Right kidney (tissue), 1 donor: Measurements from ENCODE around the gene MRPS11.
"Not testable (repeated sequence)": the region's sequence is repeated elsewhere in the genome, so short reads cannot be mapped to it uniquely, and the experiment has no call there.

Experiments used
- DNase-seq: peaks from one replicate; pipeline ENCODE4 v3.0.0-alpha.2; 2016

Gene MRPS11

DNA sequence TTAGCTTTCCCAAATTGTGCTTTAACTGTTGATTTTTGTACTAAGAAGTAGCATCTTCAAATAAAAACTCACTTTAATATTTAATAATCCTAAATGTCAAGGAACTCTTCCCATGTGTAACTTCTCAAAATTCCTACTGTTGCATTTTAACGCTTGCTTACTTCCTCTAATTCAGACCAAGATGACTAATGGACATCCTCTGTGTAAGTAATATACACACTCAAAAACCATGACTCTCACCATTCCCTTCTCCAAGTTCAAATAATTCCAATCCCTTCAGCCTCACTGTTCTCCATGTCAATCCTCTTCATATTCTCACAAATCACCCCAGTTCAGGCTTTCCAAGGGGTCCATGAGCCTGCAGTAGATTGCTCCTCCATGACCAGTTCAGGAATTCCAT lies 13.3 kb upstream of the MRPS11 start:
- no peak for DNase-seq

DNA sequence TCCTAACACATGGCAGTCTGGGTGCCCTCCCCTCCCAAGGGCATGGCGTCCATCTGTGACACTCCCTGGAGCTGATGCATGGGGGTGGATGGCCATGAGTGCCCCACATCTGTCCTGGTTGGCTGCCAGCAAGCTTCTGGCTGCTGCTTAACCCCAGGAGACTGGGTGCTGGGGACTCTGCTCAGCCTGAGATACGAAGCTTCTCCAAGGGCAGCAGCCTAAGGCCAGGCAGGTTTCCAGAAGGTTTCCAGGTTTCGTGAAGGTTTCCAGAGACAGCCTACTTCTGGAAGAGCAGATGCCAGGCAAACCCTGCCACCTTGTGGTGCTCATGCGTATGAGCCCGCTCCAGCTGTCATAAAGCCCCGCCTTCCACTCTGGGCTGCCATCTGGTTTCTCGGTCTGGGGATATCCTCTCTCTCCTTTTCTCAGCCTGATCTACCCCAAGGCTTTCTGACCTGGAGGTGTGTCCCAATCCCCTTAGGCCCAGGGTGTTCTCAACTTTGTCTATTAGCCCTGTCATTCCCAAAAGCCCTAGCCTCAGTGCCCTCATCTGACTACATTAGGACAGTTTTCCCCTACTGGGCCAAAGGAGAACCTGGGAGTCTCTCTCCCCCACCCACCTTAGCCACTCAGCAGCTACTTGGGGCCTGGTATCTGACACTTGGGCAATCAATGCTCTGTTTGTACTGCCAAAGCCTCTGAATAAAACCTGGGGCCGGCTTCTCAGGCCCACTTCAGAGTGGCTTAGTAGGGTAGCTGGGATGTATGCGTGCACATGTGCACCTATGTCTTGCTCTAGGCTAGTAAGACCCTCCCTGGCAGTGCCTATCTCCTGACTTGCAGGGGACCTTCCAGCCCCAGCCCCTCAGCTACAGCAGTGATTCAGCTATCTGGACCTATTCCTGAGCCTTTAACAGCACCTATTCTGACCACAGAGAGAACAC lies 12.4 kb upstream of the MRPS11 start:
- peak; percentile 34 for DNase-seq

DNA sequence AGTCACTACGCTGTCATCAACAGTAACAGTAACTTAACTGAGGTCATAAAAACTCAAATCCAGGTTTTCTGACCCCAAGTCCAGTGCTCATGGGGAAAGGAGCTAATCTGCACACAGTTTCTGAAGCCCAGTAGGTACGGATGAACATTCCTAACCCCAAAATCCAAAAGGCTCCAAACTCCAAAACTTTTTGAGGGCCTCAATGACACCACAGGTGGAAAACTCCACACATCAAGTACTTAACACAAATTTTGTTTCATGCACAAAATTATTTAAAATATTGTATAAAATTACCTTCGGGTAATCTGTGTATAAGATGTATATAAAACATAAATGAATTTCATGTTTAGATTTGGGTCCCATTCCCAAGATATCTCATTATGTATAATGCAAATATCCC lies 10.8 kb upstream of the MRPS11 start:
- no peak for DNase-seq

DNA sequence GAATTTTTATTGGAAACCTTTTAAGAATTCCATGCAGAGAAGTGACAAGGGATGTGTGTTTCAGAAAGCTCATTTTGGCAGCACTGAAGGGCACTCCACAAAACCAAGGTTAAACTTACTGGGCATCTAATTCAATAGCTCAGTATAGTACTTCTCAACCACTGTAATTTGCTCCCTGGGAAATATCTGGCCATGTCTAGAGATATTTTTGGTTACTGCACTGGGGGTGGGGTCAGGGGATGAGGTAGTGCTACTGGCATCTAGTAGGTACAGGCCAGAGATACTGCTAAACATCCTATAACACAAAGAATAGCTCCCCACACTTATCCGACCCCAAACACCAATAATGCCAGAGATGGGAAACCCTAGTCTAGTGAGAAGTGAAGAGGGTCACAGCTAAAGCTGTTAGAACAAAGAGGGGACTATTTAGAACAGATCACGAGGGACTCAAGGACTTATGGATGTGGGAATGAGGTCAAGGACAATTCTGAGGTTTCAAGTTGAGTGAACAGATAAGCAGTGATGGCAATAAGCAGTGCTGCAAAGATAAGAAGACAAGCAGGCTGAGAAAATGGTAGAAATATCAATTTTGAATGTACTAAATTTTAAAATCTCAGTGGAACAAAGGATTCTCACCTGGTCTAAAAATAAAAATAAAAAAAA lies 3.5 kb upstream of the MRPS11 start:
- no peak for DNase-seq

DNA sequence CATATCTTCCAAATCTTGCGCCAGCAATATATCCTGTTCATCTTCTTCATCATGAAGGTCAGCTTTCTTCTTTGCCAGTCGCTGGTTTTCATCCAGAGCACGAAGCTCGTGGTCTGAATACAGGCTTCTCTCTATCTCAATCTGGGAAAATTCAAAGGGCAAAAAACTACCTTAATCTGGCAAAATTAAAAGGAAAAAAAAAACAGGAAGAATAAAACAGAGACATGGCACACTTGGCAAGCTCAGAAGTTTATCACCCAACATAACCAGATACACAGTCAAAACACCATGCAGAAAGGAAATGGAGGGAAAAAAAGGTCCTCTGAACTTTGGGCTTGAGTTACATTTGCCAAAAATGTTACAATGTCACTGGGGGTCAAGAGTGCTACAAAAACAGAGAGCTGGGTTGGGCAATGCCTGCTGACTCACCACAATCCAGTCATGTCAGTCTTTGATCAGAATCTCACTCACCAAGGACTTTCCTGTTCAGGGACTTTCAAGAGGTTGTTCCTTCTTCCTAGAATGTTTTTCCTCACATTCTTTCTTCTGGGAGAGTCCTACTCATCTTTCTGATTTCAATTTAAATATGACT lies 1.8 kb upstream of the MRPS11 start:
- DNase-seq, result no peak

DNA sequence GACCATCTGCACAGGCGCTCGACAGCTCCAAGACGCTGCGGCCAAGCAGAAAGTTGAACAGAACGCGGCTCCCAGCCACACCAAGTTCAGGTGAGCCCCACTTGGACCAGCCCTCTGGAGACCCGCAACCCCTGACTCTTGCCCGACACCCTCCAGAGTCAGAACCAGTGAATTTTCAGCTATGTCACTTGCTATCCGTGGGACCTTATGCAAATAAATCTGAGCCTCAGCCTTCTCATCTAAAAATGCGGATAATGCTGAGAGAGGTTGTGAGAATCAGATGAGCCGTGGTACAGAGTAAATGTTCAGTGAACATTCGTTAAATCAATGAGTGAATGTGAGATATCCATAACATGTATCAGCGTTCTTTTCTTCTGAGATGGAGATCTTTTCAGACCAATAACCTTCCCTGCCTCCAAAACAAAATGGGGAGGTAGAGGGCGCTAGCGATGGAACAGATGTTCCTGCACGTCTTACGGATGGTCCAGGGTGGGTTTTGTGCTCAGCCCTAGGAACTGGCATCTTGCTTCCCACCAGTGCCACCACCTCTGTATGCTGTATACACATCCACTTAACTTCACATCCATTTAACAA lies 524 bp downstream of the MRPS11 start:
- DNase-seq, result no peak

DNA sequence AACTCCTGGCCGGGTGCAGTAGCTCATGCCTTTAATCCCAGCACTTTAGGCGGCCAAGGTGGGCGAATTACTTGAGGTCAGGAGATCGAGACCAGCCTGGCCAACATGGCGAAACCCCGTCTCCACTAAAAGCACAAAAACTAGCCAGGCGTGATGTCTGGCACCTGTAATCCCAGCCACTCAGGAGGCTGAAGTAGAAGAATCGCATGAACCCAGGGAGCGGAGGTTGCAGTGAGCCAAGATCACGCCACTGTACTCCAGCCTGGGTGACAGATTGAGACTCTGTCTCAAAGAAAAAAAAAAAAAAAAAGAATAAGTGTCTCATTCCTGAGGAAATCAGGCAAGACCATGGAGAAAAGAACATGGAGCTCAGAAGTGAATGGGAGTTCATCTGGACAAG lies 1.2 kb downstream of the MRPS11 start:
- DNase-seq, result not testable (repeated sequence)

DNA sequence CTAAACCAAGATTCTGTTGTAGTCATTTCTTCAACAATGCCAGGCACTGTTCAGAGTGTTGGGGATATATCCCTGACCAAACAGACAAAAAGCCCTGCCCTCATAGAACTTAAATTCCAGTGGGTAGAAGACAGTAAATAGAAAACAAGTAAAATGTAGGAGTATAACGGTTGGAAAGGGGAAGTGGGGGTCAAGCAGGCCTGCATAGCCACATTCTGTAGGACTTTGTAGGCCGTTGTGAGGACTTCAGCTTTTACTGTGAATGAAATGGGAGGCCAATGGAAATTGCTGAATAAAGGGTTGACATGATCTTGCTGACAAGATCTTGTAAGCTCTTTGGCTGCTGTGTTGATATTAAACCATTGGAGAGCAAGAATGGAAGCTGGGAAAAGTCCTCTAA lies 1.8 kb downstream of the MRPS11 start:
- DNase-seq, result no peak

DNA sequence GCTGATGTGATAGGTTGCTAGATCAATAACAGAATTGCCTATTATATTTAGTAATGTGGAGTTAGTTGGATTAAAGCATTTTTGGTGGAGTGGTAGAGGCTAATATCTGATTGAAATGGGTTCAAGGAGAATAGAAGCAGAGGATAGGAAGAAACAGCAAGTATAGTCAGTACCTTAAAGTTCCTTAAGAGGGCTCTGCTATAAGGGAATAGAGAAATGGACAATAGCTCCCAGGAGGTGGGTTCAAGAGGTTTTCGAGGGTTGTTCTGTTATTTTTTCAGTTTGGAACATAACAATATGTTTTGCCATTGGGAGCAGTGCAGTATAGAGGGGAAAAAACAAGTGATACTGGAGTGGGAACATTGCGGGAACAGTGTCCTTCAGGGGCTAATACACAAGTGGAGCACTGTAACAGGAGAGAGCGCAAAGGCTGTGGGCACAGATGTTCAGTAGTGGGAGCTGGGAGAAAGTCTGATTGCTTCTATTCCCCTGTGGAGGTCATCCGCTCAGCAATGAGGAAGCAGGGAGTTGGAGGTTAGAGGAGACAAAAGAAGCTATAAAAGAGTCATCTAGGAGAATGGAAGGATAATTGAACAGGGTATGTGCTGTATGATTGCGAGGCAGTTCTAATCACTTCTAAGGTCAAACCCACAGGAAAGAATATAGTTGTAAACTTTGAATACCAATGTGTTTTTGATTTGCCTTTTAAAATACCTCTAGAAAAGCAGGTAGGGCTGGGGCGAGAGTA lies 3.3 kb downstream of the MRPS11 start:
- no peak for DNase-seq

DNA sequence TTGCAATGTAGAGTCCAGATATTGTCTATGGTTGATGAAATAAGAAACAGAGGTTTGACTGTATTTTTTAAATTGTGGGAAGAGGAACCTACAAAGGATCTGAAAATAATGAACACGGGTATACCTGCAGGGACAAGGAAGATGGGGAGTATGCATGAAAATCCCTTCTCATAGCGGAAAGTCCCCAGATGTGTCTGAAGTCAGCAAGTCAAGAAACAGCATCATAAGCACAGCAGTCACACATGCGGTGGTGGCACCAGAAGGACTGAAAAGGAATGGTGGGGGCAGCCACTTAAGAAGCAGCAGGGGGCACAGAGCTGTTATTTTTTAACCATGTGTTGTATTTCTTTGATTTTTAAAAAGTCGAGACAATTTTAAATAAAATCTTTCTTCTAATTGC lies 4.7 kb downstream of the MRPS11 start:
- DNase-seq, result no peak

DNA sequence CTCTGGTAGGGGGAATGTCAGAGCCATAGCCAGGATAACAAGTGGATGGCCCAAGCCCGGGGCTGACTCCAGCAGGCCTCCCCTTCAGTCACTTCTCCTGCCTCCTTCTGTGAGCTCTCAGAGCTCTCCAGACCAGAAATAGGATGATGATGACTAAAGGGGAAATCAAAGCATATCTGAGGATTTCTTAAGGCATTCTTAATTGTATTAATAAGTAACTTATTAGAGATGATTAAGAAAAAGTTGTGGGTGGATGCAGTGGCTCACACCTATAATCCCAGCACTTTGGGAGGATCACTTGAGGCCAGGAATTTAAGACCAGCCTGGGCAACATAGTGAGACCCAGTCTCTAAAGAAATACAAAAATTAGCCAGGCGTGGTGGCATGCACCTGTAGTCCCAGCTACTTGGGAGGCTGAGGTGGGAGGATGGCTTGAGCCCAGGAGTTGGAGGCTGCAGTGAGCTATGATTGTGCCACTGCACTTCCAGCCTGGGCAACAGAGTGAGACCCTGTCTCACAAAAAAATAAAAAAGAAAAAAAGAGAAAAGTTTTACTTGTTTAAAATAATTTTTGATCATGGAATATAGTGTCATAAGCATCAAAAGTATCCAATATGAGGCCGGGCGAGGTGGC lies 6.3 kb downstream of the MRPS11 start:
- not testable (repeated sequence) for DNase-seq

DNA sequence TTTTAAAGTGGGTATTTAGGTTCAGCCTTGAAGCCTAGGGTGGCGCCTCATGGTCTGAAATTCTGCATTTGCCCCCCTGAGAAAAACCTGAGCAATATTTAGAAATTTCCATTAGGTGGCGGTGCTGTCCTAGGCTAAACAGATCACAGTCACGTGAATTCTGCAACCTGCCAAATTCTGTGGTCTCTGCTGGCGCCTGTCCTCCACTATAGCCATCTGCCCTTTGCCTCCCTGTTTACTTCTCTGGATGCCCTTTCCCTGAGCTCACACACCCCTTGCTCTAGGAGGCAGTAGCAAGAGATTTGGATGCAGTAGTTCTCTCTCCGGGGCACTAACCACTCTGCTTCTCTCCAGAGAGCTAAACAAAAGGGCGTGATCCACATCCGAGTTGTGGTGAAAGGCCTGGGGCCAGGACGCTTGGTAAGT lies 9.1 kb downstream of the MRPS11 start:
- DNase-seq, result peak; percentile 19

DNA sequence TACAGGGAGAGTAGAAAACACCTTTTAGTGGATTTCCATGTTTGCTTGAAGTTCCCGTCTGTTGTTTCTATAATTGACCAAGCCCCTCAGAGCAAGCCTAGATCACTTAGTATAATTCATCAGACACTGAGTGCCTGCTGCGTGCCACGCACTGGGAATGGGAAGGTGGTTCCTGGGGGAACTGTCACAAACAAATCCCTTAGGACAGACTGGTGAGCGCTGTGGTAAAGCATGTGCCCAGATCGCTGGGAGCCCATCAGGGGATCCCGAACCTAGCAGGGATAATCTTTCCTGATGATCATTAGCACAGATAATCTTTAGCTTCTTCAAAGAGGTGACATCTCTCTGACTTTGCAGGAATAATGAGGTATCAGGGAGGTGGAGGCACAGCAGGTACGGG lies 9.6 kb downstream of the MRPS11 start:
- no peak for DNase-seq

DNA sequence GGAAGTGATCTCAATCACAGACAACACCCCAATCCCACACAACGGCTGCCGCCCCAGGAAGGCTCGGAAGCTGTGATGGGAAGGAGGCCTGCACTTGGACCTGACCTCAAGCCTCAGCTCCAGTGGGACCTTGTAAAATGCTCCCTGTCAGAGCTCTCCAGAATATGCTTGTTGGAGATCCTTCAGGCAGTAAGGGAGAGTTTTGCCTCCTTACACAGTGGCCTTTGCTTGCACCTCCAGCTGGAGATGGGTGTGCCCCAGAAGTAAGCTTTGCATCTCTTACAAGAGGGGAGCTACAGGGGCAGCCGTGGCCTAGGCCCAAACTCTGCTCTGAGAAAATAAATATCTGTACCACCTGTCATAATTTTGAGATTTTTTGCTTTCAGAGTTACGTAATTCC lies 10.4 kb downstream of the MRPS11 start:
- DNase-seq, result no peak

DNA sequence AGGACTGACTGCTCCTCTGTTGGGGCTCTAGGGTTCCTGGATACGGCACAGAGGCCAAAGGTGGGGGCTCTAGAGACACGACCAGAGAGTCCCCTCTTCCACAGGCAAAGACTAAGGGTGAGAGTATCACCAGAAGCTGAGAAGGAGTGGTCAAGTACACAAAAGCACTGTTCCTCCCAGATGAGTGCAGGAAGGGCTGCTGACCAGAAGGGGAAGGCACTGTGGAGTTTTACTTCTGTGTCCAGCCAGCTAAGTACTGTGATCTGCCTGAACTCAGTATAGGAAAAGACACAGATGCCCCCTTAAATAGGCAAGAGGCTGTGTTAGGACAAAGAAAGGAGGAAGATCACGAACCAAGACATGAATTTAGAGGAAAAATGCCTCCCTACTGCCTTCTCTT lies 11.7 kb downstream of the MRPS11 start:
- DNase-seq, result no peak

DNA sequence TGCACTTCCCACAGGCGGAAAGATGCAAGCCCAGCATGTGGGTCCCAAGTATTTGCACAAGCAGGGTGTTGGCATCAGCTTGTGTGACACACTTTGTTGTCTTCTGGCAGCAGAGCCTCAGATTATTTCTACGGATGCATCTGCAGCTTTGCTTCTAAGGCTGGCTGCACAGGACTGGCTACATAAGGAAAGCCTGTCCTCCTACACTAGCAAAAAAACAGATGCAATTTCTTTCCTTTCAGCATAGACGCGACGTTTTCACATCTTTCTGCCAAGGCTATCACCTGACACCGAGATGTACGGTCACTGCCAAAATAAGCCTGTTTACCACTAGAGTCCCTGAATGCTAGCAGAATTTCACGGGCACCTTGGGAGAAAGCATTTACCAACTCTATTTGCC lies 13.5 kb downstream of the MRPS11 start:
- no peak for DNase-seq

DNA sequence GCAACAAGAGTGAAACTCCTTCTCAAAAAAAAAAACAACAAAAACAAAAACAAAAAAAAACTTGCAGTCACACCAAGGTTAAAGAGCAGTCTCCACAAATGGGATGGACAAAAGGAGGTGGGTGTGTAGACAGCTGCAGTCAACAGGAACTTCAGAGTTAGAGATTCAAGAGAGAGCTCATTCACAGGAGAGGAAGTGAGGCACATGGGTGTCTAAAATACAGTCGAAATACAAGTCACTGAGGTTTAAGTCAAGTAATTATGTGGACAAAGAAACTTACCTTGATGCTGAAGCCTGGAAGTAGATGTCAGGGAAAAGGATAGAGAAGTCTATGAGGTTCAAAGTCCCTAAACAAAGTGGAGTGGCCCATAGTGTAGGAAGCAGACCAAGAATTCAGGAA lies 14.8 kb downstream of the MRPS11 start:
- no peak for DNase-seq

DNA sequence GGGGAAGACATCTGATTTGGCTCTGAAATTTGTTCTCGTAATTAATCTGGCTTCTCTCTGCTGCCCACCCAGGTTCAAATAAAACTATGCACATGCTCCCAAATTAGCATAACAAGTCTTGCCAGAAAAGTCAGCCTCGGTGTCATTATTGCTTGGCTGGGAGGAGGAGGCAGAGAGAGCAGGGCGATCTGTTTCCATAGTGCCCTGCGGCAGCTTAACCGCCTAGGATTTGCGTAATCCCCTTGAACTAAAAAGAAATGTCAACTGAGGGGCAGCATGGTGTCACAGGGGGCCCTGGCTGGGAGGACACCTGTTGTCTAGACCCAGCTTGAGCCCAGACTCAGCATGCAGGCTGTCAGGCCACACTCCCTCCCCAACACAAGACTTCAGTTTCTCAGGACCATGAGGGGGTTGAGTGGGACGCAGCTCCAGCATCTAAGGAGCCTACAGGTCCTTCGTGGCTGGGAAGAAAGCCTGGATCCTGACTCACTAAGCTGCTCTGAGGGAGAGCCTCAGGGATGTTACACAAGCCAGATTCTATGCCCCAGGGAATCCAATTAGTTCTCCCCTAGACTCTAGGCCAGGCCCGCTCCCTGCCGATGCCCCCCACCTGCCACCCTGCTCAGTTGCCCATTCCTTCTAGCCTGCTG lies 17.3 kb downstream of the MRPS11 start:
- DNase-seq, result peak; percentile 36

DNA sequence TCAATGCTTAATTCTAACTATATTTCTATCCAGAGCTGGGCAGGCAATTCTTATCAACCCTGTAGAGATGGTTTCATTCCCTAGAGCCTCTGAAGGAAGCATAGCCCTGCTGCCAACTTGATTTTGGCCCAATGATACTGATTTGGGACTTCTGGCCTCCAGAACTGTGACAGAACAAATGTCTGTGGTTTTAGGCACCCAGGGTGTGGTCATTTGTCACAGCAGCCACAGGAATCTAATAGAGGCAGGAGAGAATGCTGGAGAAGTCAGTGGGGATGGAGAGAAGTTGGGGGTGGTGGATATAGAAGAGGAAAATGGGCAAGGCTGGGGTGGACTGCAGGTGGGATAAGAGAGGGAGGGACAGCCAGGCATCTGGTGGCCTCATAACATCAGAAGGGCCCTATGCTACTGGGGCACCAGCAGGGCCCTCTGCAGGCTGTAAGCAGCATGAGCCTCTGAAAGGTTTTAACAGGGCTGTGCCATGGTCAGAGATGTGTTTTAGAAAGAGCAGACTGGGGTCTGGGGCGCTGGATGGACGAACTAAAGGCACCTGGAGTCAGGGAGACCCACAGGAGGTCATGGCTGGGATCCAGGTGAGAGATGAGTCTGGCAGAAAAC lies 19.8 kb downstream of the MRPS11 start:
- no peak for DNase-seq

DNA sequence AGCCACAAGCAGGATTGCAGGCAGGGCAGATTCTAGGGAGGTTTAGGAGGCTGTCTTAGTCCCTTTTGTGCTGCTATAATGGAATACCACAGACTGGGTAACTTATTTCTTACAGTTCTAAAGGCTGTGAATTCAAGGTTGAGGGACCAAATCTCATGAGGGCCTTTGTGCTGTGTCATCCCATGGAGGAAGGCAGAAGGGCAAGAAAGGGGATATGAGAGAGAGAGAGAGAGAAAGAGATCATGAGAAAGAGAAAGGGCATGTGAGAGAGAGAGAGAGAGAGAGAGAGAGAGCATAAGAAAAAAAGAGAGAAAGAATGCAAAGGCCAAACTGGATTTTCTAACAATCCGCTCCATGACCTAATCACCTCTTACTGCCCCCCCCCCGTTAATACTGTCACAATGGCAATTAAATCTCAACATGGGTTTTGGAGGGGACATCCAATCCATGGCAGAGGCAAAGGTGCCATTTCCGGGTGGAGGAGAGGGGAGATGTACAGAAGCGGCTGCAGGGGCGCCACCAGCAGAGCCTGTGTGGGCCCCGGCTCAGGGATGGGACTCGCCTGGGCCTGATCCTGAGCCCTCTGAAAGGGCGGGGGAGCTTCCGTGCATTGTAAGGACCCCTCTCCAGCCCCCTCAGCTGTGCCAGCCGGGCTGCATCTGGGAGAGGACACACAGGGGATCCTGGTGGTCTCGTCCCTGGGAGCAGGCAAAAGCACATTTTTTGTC lies 20.5 kb downstream of the MRPS11 start:
- DNase-seq, result no peak
